Measurements from ENCODE around the gene FOXP2.

FOXP2 gene

DNA sequence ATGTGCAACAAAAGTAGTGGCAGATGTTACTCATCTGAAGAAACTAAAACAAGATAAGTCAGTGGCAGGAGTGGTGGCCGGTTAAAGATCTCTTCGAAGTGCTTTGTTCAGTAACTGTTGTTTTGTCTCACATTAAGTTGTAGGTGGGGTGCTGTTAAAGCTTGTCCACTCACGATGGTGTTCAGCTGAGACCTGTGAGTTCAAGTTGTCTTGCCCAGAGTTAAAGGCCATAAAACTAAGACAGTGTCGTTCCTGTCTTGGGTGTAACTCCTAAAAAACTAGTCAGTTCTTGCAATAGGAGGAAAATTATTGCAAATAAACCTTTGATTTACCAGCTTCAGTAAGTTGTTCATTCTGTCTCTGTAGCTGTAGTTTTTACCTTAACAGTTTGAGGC, 857 bp upstream of the FOXP2 start:
- DNase-seq, result no peak
- H3K4me3 ChIP-seq (ENCODE audit: control insufficient read depth in 1 of 7, extremely low read depth in 1 of 7, insufficient read depth in 4 of 7, low read depth in 2 of 7, low read length in 6 of 7), result no peak overlapping the region
- 92% methylated on average over 4 of the region's 4 CpGs for WGBS (ENCODE audit: insufficient coverage)
- H3K27ac ChIP-seq (ENCODE audit: insufficient read depth in 1 of 2, low read depth in 1 of 2, low read length in 2 of 2, poor library complexity in 1 of 2, severe bottlenecking in 2 of 2), result no peak overlapping the region
- H3K4me1 ChIP-seq (ENCODE audit: control extremely low read depth in 1 of 4, control insufficient read depth in 4 of 4, insufficient read depth in 4 of 4, low read length in 3 of 4), result no peaks in the 10 kb centered on the region
- H3K9me3 ChIP-seq (ENCODE audit: control extremely low read depth in 1 of 5, control insufficient read depth in 4 of 5, insufficient read depth in 2 of 5, low read depth in 1 of 5, low read length in 4 of 5), result no peaks in the 10 kb centered on the region
- no peaks in the 10 kb centered on the region for H3K36me3 ChIP-seq (ENCODE audit: control insufficient read depth in 4 of 4, insufficient read depth in 4 of 4, low read length in 3 of 4)
- ChIA-PET POLR2A (no interaction called here), CTCF (interaction anchor here (0.6 kb wide), 1 partner anchor 1609 kb away, joined by 4 read pairs; no protein-coding TSS in a partner anchor)
- peaks cover 0 to 18% (median 10%) of the 10 kb centered on the region in 5 experiments for H3K27me3 ChIP-seq (replicated peaks in 2 of 5; ENCODE audit: control insufficient read depth in 4 of 5, insufficient read depth in 5 of 5, low read length in 4 of 5)

DNA sequence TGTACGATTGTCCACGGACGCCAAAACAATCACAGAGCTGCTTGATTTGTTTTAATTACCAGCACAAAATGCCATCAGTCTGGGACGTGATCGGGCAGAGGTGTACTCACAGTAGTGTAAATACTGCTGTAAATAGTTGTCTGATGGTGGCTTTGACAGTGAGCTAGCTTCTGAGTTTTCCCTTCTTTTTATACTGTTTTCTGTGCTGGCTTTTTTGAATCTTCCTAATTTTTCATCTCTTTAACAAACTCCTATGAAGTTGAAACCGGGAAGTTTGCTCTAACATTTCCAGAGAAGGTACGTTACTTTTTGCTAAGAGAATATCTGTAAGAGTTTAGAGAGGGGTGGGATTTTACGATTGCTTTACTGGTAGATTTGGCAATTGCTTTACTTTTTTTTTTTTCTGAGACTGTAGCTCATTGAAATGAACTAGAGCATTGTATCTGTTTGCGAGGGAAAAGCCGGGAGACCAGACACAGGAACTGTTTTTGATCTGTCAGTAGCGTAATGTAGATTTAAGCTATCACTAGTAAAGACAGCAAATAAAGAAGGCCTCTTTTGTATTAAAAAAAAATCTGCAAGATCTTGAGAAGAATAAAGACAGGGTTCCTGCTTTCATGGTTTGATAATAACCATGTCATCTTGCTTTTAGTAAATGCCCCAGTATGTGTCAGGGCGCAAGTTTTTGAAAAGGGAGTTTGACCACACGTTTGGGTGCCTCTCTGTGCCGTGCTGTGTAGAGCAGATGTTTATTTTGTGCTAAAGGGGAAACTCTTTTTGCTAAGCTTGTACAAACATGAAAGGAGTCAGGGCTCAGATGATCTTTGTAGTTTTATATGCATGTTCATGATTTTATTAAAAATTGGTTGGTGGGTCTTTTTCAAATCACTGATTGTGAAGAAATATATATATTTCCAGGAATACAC, 712 bp downstream of the FOXP2 start:
- ChIA-PET POLR2A (no interaction called here), CTCF (interaction anchor here (1.3 to 1.7 kb wide), 2 partner anchors 9 to 10 kb away, joined by 3 to 4 read pairs; no protein-coding TSS in a partner anchor)
- Histone ChIP-seq H3K9me3 (ENCODE audit: control extremely low read depth in 1 of 5, control insufficient read depth in 4 of 5, insufficient read depth in 2 of 5, low read depth in 1 of 5, low read length in 4 of 5) (no peaks in the 10 kb centered on the region), H3K4me1 (ENCODE audit: control extremely low read depth in 1 of 4, control insufficient read depth in 4 of 4, insufficient read depth in 4 of 4, low read length in 3 of 4) (no peaks in the 10 kb centered on the region), H3K4me3 (ENCODE audit: control insufficient read depth in 1 of 7, extremely low read depth in 1 of 7, insufficient read depth in 4 of 7, low read depth in 2 of 7, low read length in 6 of 7) (no peak overlapping the region), H3K27me3 (replicated peaks in 2 of 5; ENCODE audit: control insufficient read depth in 4 of 5, insufficient read depth in 5 of 5, low read length in 4 of 5) (peaks cover 0 to 22% (median 10%) of the 10 kb centered on the region in 5 experiments), H3K36me3 (ENCODE audit: control insufficient read depth in 4 of 4, insufficient read depth in 4 of 4, low read length in 3 of 4) (no peaks in the 10 kb centered on the region), H3K27ac (ENCODE audit: insufficient read depth in 1 of 2, low read depth in 1 of 2, low read length in 2 of 2, poor library complexity in 1 of 2, severe bottlenecking in 2 of 2) (no peak overlapping the region)
- WGBS (ENCODE audit: insufficient coverage), result 75% methylated on average over 8 of the region's 14 CpGs
- no peak for DNase-seq

DNA sequence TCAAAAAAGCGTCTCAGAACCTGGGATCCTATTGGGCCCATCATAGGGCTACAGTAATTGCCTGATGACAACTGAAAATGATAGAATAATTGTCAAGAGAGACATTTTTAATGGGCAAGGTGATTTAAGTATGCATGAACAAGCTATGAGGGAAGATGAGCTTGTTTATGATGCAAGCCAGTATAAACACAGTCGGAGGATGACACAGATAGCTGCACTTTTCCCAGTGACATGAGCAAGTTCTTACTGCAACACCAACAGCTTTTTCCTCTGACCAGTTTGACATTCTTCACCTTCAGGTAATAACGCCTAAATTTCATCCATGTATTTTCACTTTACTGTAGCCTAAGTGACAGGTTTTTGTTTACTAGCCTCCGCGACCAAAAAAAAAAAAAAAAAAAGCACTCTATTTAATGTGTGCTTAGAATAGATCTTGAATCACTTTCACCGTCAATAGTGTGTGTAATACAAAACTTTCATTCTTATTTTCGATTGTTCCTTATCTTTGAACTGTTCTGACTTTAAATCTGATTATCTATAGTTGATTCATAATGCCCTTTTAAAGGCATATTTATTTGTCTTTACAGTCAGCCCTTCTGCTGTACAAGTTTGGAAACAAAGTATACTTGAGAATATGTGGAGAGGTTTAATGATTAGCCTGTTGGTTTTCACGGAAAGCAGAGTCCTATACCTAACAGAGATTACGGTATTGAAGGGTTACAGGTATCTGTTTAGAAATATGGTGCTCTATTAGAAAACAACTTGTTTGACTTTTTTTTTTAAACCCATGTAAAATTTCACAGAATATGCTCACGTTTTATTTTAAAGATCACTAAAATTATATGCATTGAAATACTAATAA, 1.7 kb downstream of the FOXP2 start:
- WGBS (ENCODE audit: insufficient coverage), result 100% methylated on average over 1 of the region's 10 CpGs
- Histone ChIP-seq H3K27me3 (replicated peaks in 2 of 5; ENCODE audit: control insufficient read depth in 4 of 5, insufficient read depth in 5 of 5, low read length in 4 of 5) (peaks cover 0 to 22% (median 10%) of the 10 kb centered on the region in 5 experiments), H3K4me1 (ENCODE audit: control extremely low read depth in 1 of 4, control insufficient read depth in 4 of 4, insufficient read depth in 4 of 4, low read length in 3 of 4) (no peaks in the 10 kb centered on the region), H3K27ac (ENCODE audit: insufficient read depth in 1 of 2, low read depth in 1 of 2, low read length in 2 of 2, poor library complexity in 1 of 2, severe bottlenecking in 2 of 2) (no peak overlapping the region), H3K9me3 (ENCODE audit: control extremely low read depth in 1 of 5, control insufficient read depth in 4 of 5, insufficient read depth in 2 of 5, low read depth in 1 of 5, low read length in 4 of 5) (no peaks in the 10 kb centered on the region), H3K36me3 (ENCODE audit: control insufficient read depth in 4 of 4, insufficient read depth in 4 of 4, low read length in 3 of 4) (no peaks in the 10 kb centered on the region), H3K4me3 (ENCODE audit: control insufficient read depth in 1 of 7, extremely low read depth in 1 of 7, insufficient read depth in 4 of 7, low read depth in 2 of 7, low read length in 6 of 7) (no peak overlapping the region)
- ChIA-PET CTCF (interaction anchor here (1.3 to 1.7 kb wide), 2 partner anchors 9 to 10 kb away, joined by 3 to 4 read pairs; no protein-coding TSS in a partner anchor), POLR2A (no interaction called here)
- no peak for DNase-seq

DNA sequence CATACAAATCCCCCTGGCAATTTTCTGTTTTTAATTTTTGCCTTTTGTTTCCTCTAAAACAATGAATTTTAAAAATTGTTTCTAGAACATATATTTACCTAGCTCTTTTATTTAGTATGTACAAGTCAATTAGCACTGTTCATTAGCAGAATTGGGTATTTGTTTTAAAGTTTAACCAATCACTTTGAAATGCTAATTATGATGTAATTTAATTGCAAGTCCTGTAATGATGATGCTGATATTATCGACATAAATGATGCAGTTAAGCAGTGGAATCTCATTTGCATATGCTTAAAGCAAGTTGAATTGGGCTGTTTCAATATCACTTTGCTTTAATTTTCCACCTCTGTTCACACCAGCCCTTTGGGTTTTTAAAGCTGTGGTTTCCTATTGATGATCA, 2.7 kb downstream of the FOXP2 start:
- no peak for DNase-seq
- H3K9me3 ChIP-seq (ENCODE audit: control extremely low read depth in 1 of 5, control insufficient read depth in 4 of 5, insufficient read depth in 2 of 5, low read depth in 1 of 5, low read length in 4 of 5), result no peaks in the 10 kb centered on the region
- ChIA-PET POLR2A (no interaction called here), CTCF (no interaction called here)
- WGBS (ENCODE audit: insufficient coverage), result no CpG with 5 or more reads among the region's 1 CpG
- no peaks in the 10 kb centered on the region for H3K4me1 ChIP-seq (ENCODE audit: control extremely low read depth in 1 of 4, control insufficient read depth in 4 of 4, insufficient read depth in 4 of 4, low read length in 3 of 4)
- no peak overlapping the region for H3K4me3 ChIP-seq (ENCODE audit: control insufficient read depth in 1 of 7, extremely low read depth in 1 of 7, insufficient read depth in 4 of 7, low read depth in 2 of 7, low read length in 6 of 7)
- H3K27me3 ChIP-seq (replicated peaks in 2 of 5; ENCODE audit: control insufficient read depth in 4 of 5, insufficient read depth in 5 of 5, low read length in 4 of 5), result peaks cover 0 to 22% (median 10%) of the 10 kb centered on the region in 5 experiments
- H3K36me3 ChIP-seq (ENCODE audit: control insufficient read depth in 4 of 4, insufficient read depth in 4 of 4, low read length in 3 of 4), result no peaks in the 10 kb centered on the region
- H3K27ac ChIP-seq (ENCODE audit: insufficient read depth in 1 of 2, low read depth in 1 of 2, low read length in 2 of 2, poor library complexity in 1 of 2, severe bottlenecking in 2 of 2), result no peak overlapping the region

DNA sequence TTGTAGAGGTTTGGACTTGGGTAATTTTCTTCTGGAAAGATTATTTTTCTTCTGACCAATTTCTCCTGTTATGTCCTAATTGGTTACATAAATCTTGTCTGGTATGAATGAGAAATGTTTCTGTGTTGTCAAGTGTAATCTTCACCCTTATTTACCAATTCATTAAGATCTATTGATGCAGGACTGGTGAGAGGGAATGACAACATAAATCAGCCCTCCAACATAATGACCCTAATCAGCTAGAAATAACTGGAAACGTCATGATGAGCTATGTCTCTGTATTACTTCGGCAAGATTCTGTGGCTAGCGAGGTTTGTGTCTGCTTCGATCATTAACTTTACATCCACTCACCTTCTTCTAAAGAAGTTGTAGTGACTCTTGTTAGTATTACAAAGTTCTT, 3.5 kb downstream of the FOXP2 start:
- DNase-seq, result no peak
- ChIA-PET POLR2A (no interaction called here), CTCF (no interaction called here)
- H3K4me1 ChIP-seq (ENCODE audit: control extremely low read depth in 1 of 4, control insufficient read depth in 4 of 4, insufficient read depth in 4 of 4, low read length in 3 of 4), result no peaks in the 10 kb centered on the region
- peaks cover 0 to 22% (median 10%) of the 10 kb centered on the region in 5 experiments for H3K27me3 ChIP-seq (replicated peaks in 2 of 5; ENCODE audit: control insufficient read depth in 4 of 5, insufficient read depth in 5 of 5, low read length in 4 of 5)
- no peaks in the 10 kb centered on the region for H3K9me3 ChIP-seq (ENCODE audit: control extremely low read depth in 1 of 5, control insufficient read depth in 4 of 5, insufficient read depth in 2 of 5, low read depth in 1 of 5, low read length in 4 of 5)
- H3K4me3 ChIP-seq (ENCODE audit: control insufficient read depth in 1 of 7, extremely low read depth in 1 of 7, insufficient read depth in 4 of 7, low read depth in 2 of 7, low read length in 6 of 7), result no peak overlapping the region
- H3K27ac ChIP-seq (ENCODE audit: insufficient read depth in 1 of 2, low read depth in 1 of 2, low read length in 2 of 2, poor library complexity in 1 of 2, severe bottlenecking in 2 of 2), result no peak overlapping the region
- no CpG with 5 or more reads among the region's 4 CpGs for WGBS (ENCODE audit: insufficient coverage)
- H3K36me3 ChIP-seq (ENCODE audit: control insufficient read depth in 4 of 4, insufficient read depth in 4 of 4, low read length in 3 of 4), result no peaks in the 10 kb centered on the region

DNA sequence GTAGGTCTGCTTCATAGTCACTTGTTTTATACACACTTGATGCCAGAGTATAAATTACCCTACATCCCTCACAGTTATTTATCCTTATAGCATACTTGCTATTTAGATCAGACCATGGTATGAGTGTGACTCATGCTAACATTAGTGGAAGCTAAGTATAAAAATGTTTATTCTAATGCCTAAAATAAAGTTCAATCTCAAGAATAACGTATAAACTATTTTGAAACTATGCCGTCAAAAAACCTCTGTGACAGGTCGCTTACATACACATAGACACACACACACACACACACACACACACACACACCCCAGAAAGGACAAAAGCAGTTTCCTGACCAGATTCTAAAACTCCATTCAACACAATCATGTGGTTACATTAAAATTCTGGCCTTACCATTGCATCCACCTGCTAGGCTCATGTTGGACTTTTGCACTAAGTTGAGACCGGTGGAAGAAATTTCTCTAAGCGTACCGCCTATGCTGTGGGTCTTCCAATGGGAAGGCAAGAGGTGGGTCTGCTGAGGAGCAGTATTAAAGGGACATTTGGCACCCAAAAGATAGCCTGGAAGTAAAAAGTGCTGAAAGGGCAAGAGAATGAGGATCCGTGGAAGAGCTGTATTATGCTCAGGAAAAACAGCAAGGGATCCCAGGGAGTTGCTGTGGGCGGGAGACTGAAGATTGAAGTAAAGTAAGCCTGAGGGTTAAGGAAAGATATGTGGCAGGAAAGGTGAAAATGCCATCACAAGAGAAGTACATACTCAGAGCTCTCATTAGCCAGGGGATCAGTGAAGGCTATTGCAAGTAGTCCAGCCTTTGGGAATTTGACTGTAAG, 5.0 kb downstream of the FOXP2 start:
- POLR2A ChIA-PET, result no interaction called here
- no peak for DNase-seq
- CTCF ChIA-PET, result interaction anchor here (0.6 kb wide), 1 partner anchor 1066 kb away, joined by 3 read pairs; no protein-coding TSS in a partner anchor
- WGBS (ENCODE audit: insufficient coverage), result 100% methylated on average over 5 of the region's 8 CpGs
- H3K9me3 ChIP-seq (ENCODE audit: control extremely low read depth in 1 of 5, control insufficient read depth in 4 of 5, insufficient read depth in 2 of 5, low read depth in 1 of 5, low read length in 4 of 5), result no peaks in the 10 kb centered on the region
- H3K27me3 ChIP-seq (replicated peaks in 2 of 5; ENCODE audit: control insufficient read depth in 4 of 5, insufficient read depth in 5 of 5, low read length in 4 of 5), result peaks cover 0 to 17% (median 10%) of the 10 kb centered on the region in 5 experiments
- H3K36me3 ChIP-seq (ENCODE audit: control insufficient read depth in 4 of 4, insufficient read depth in 4 of 4, low read length in 3 of 4), result no peaks in the 10 kb centered on the region
- H3K4me1 ChIP-seq (ENCODE audit: control extremely low read depth in 1 of 4, control insufficient read depth in 4 of 4, insufficient read depth in 4 of 4, low read length in 3 of 4), result no peaks in the 10 kb centered on the region
- no peak overlapping the region for H3K4me3 ChIP-seq (ENCODE audit: control insufficient read depth in 1 of 7, extremely low read depth in 1 of 7, insufficient read depth in 4 of 7, low read depth in 2 of 7, low read length in 6 of 7)
- no peak overlapping the region for H3K27ac ChIP-seq (ENCODE audit: insufficient read depth in 1 of 2, low read depth in 1 of 2, low read length in 2 of 2, poor library complexity in 1 of 2, severe bottlenecking in 2 of 2)
